ENCODE measurements around the gene EPHA8. TPM values are rescaled to one million over a fixed set of nuclear protein-coding genes. Genes with fewer than 3 reads are reported as not detected.

The EPHA8 gene
- not detected for total RNA-seq
- long read RNA-seq, donor 1: 0 reads
- long read RNA-seq, donor 2: 0 reads

DNA sequence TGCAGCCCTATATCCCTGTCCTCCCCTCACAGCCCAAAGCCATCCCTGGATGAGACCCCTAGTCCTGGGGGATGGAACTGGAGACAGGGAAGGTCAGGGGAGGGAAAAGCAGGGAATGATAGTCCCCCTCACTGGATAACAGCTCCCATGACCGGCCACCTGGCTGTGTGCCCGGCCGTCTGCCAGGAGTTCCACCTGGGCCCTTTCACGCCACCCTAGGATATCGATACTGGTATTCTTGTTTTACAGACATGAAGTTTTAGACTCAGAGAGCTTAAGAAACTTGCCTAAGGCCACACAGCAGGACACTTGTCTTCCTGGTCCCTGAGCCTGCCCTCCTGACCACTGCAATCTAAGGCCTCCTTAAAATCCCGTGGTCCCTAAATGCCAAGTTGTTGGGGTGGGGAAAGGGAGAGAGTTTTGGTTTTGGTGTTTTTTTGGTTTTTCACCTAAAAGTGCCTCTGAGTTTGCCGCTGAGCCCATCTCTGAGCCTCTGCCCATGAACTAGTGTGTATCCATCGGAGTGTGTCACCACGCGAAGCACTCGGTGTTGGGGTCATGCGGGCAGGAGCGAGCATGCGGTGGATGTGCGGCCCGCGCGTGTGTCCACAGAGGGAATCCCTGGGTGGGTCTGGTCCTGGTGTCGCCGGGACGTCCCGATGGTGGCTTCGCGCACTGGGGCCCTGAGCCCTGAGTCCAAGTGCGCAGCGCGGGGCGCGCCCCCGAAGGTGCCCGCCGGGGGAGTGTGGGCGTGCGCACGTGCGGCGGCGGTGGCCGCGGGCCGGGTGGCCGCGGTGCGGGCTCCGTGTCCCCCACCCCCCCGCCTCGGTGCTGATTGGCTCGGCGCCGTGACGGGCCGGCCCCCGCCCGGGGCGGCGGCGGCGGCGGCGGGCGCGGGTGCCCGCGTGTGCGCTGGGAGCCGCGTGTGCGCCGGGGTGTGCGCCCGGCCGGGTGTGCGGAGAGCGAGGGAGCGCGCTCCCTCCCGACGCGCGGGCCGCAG, at the start of gene EPHA8:
TSS of gene EPHA8 (plus strand) at position 906 of the 1,000 bp plus-strand sequence. CDS start 147 bp downstream, outside the sequence.
- DNase-seq (ENCODE audit: low spot score): no peak
- intact Hi-C loops (cut with DNase I): no loop called here

DNA sequence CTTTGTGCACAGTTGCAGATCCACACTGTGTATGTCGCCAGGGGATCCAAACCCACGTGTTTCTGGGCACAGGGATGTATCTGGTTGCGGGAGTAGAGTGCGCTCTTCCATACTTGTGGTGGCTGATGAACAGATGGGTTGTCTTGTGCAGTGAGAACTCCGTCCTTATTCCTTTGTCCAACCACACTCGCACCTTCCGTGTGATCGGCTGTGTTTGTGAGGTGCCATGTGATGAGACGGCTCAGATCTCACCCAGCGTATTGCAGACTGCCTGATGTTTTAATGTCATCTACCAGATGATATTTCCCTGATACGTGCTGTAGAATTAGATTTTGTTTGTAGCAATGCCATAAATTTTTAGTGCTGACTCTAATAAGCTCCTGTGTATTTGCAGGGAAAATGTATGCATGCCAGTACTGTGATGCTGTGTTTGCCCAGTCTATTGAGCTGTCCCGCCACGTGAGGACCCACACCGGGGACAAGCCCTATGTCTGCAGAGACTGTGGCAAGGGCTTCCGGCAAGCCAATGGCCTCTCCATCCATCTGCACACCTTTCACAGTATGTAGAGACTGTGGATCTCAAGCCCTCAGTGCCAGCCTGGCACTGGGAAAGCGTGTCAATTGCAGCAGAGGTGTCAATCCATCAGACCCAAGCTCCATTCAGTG, 46.2 kb upstream of the EPHA8 start:
- no peak for DNase-seq (ENCODE audit: low spot score)
- intact Hi-C loops (cut with DNase I): no loop called here

DNA sequence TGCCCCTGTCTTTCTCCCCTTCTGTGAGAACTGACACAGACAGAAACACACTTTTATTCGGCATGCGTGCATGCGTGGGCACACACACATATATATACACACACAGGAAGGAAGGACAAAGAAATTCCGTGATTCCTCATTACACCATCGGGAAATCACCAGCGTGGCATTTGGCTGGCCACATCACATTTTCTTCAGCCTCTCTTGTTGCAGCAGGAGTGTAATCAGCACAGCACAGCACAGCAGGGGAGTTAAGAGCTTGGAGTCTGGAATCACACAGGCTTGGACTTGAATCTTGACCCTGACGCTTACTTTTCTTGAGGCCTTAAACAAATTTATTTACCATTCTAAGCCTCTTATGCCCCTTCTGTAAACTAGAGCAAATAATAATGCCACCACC, 45.3 kb upstream of the EPHA8 start:
- DNase-seq (ENCODE audit: low spot score): no peak

DNA sequence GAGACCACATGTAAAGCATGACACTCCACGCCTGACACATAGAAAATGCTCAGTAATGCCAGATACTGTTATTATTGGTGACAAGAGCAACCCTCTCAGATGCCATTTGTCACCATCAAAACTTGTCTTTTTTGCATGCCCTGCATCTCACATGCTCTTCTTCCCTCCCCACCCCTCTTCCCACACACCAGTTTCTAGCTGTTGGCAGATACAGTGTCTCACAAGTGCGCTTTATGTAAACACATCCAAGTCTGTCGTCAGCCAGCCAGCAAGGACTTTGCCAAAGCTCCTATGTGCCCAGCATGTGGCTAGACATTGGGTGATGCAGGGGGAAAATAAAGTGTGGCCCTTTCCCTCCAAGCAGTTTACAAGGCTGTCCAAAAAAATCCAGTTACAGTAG, 44.9 kb upstream of the EPHA8 start:
- no peak for DNase-seq (ENCODE audit: low spot score)

More for the DNA sequence above, 45.3 kb upstream of the EPHA8 start:
- intact Hi-C loops (cut with DNase I): no loop called here

DNA sequence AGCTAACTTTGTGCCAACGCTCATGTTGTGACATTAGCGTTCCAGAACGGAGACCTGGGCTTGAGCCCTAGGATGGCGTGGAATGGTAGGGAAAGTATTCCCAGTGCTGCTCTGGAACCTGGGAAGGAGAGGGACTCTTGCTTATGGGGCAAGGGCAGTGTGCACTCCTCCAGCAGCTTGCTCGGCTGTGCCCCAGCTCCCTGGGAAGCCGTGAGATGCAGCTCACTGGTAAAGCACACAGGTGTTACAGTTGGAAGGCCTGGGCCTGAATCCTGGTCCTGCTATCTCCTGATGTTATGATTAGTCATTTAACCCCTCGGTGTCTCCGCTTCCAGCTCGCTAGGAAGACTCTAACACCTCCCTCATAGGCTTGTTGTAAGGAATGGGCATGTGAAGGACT, 42.4 kb upstream of the EPHA8 start:
- no peak for DNase-seq (ENCODE audit: low spot score)
- intact Hi-C loops (cut with DNase I): loop anchor here in 1 of 2 donors (10.0 kb wide), 1 partner anchor 124 kb away; the partner anchor contains the start of gene C1QC

More for the DNA sequence above, 44.9 kb upstream of the EPHA8 start:
- intact Hi-C loops (cut with DNase I): no loop called here

DNA sequence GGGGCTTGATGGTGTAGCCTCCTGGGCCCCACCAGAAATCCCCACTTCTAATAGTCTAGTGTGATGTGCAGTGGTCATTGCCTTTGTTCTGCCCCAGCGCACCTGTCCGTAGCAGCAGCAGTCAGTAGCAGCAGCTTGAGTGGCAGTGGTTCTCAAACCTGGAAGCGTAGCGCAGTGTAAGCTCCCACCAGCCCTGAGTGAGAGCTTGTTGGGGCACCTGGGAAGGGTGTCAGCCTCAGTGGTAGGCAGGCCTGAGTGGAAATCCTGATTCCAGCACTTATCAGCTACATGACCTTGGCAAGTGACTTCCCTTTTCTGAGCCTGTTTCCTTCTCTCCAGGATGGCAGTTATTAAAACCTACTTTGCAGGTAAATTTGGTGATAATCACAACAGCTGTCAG, 41.6 kb upstream of the EPHA8 start:
- intact Hi-C loops (cut with DNase I): loop anchor here in 1 of 2 donors (10.0 kb wide), 1 partner anchor 123 kb away; the partner anchor contains the start of gene C1QC
- DNase-seq (ENCODE audit: low spot score): no peak

DNA sequence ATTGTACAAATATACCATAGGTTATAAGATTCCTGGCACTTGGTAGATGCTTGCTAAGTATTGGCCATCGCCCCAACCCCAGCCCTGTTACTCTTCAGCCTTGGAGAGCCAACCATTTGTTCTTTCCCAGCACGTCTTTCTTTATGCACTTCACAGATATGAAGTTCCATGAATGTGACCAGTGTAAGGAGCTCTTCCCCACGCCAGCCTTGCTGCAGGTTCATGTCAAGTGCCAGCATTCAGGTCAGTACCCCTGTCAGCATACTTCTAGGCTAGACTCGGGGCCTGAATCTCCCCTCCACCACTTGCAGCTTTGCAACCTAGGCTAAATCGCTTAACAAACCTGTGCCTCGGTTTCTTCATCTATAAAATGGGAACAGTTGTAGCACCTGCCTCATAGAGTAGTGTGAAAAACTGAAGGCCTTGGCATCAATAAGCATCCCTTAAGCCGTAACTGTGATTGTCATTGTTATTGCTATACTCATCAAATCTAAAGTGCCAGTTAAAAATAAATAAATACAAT, 41.0 kb upstream of the EPHA8 start:
- no peak for DNase-seq (ENCODE audit: low spot score)
- intact Hi-C loops (cut with DNase I): loop anchor here in 1 of 2 donors (10.0 kb wide), 1 partner anchor 123 kb away; the partner anchor contains the start of gene C1QC

DNA sequence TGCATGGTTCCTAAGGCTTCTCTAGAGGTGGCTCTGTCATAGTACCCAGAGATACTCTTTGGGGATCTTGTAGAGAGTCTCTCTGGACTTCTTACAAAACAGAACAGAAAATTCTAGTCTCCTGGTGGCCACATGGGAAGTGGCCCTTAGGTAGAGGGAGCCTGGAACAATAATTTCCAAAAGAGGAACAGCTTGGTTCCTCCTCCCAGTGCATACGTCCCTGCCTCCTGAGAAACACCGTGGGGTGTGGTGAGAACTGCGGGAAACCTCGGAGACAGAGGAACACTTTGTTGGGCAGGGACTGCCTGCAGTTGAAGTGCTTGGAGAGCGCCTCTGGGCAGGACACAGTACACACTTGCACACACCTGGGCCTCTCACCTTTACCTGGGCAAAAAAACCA, 38.8 kb upstream of the EPHA8 start:
- peak; percentile 36 for DNase-seq (ENCODE audit: low spot score)
- intact Hi-C loops (cut with DNase I): loop anchor here in 1 of 2 donors (10.0 kb wide), 1 partner anchor 120 kb away; the partner anchor contains the start of gene C1QC

DNA sequence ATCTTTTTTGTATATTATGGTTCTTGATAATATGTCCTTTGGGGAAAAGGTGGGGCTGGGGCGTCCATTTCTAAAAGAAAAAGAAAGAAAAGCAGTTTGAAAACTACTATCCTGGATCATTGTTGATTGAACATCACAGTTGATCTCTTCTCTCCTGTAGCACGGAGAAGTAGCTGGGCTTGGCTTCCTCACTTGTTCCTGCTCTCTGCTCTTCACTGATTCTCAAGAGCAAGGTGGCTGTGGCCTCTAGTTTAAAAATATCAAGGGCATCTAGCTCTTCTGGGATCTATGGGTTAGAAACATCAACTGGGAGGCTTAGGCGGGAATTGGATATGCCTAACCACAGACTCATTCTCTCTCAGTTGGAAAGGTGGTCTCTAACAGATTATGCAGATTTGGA, 38.1 kb upstream of the EPHA8 start:
- intact Hi-C loops (cut with DNase I): loop anchor here in 1 of 2 donors (10.0 kb wide), 1 partner anchor 120 kb away; the partner anchor contains the start of gene C1QC
- DNase-seq (ENCODE audit: low spot score): no peak

DNA sequence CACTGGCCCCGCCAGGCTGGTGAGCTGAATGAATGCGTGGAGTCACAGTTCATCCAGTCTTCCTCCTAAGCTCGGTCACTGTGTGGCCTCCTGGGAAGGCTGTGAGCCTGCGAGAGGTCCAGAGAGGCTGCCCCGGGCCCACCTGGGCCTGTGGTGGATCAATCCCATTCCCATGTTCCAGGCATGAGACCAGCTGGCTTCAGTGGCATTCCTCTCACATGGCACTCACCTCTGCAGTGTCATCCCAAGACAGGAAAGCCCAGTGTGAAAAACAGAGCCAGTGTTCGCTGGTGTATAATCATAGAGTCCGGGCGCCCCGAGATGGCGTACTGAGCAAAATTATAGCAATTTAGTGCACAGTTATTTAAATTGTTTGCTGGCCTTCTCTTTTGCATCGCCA, 37.6 kb upstream of the EPHA8 start:
- intact Hi-C loops (cut with DNase I): loop anchor here in 1 of 2 donors (10.0 kb wide), 1 partner anchor 119 kb away; the partner anchor contains the start of gene C1QC

DNA sequence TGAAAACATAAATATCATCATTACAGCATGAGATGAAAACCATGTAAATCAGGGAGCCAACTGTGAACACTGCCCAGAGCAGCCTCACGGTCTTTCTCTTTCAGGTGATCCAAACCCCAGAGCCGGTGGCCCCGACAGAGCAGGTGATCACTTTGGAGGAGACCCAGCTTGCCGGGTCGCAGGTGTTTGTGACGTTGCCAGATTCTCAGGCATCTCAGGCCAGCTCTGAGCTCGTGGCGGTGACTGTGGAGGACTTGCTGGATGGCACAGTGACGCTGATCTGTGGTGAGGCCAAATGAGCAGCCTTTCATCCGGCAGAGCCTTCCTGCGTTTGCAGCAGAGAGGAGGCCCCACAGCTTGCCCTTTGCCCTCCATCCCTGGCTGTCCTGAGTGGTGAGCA, 37.2 kb upstream of the EPHA8 start:
- intact Hi-C loops (cut with DNase I): loop anchor here in 1 of 2 donors (10.0 kb wide), 1 partner anchor 119 kb away; the partner anchor contains the start of gene C1QC
- no peak for DNase-seq (ENCODE audit: low spot score)

More for the DNA sequence above, 37.6 kb upstream of the EPHA8 start:
- DNase-seq (ENCODE audit: low spot score): peak; percentile 42

DNA sequence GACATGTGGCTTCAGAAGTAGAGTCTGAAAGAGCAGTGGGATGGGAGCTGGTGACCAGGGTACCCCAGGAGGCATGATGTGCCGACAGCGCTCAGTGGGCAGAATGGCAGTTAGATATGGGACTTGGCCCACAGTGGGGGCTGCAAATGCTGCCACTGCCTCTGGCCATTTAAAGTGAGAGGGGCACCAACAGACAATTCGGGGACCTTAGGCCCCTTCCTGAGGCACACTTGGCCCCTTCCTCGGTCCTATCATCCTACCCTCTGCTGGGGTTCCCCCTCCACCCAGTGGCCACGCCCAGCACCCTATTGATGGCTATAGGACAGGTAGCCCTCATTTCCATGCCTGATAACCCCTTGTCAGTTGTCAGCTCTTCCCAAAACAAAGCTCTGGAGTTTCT, 36.6 kb upstream of the EPHA8 start:
- intact Hi-C loops (cut with DNase I): loop anchor here in 1 of 2 donors (10.0 kb wide), 1 partner anchor 118 kb away; the partner anchor contains the start of gene C1QC
- DNase-seq (ENCODE audit: low spot score): peak; percentile 62

DNA sequence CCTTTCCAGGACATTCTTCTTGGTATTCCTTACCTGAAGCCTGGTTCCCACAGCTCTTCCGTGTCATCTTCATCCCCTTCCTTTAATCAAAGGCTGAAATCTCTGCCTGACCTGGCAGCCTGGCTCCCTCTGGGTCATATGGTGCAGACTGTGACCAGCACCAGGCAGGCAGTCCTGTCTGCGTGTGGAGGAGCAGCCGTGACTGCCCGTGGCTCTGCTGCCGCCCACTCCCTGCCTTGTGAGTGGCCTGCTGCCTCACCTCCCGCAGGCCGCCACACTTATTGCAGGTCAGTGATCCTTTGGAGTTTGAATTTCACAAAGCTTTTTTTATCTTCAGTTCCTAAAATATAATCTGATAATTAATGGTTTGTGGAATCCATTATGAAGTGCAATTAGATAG, 36.2 kb upstream of the EPHA8 start:
- intact Hi-C loops (cut with DNase I): loop anchor here in 1 of 2 donors (10.0 kb wide), 1 partner anchor 118 kb away; the partner anchor contains the start of gene C1QC
- DNase-seq (ENCODE audit: low spot score): peak; percentile 66

DNA sequence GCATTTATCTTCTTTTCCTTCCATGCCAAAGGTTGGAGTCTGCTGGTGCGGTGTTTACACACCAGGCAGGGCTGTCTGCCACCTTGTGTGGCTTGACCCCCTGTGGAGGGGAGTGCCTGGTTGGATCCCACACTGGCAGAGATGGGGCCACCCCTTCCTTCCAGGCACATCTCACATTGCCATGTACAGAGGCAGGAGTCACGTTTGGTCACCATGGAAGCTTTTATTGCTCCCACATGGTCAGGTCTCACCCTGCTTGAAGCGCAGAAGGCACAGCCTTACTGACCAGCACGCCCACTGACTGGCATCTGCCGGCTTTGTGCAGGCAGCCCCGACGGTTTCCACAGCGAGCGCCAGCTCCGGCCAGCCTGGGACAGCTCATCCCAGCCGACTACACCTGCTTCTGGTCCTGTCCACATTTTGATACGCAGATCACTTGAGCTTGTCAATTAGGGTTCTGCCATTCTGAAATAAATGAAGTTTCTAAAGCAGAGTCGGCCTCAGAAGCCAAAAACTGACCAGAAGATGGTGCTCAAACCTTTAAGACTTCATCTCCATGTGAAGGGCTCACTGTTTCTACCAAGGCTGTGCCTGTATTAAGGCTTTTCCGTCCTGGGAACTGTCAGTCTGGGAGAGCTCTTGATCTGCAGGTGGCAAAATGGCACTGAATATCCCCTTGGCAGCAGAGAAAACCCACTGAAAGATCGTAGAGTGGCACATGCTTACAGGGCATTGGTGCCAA, 35.6 kb upstream of the EPHA8 start:
- DNase-seq (ENCODE audit: low spot score): peak; percentile 70
- intact Hi-C loops (cut with DNase I): loop anchor here in 1 of 2 donors (10.0 kb wide), 1 partner anchor 117 kb away; the partner anchor contains the start of gene C1QC

DNA sequence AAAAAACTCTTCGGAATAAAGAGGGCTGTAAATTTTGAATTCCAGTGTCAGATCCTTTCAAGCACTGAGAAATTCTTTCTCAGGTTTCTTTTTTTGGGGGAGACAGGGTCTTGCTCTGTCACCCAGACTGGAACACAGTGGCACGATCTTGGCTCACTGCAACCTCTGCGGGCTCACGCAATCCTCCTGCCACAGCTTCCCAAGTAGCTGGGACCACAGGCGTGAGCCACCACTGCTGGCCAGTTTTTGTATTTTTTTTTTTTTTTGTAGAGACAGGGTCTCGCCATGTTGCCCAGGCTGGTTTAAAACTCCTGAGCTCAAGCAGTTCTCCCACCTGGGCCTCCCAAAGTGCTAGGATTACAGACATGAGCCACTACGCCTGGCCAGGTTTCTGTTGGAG, 34.8 kb upstream of the EPHA8 start:
- intact Hi-C loops (cut with DNase I): loop anchor here in 1 of 2 donors (10.0 kb wide), 1 partner anchor 116 kb away; the partner anchor contains the start of gene C1QC
- peak; percentile 34 for DNase-seq (ENCODE audit: low spot score)

DNA sequence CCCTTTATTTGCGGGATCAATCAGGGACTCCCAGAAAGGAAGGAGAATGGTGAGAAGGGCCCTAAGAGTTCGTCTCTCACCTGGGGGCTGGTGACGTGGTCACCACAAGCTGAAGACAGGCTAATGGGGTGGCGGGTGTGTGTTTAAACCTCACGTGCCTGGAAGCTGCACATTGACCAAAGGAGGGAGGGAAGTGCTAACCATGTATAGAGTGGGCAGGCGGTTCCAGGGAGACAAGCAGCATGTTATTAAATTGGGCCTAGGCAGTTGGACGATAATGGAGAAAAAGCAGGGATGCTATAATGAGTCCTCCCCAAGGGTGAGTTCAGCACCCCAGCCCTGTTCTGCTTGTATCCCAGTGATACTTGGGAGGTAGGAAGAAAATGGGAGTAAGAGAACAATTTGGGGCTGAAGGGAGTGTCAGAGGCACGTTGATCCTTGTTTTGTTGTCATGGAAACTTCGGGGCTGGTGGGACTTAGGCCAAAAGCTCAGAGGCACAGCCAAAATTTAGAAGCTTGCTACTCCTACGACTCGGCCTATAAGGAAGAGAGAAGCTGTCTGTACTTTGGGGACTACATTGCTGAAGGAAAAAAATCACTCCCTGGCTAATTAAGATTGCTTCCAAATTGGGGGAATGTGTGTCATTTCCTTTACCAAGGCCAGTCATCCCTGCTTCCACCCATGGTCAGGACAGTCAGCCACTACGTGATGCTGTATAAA, 33.2 kb upstream of the EPHA8 start:
- intact Hi-C loops (cut with DNase I): loop anchor here (10.0 kb wide), 2 partner anchors 105 to 115 kb away; partner anchors contain the start of genes C1QA (in 1 of the 2) and C1QC (in 1 of the 2)
- DNase-seq (ENCODE audit: low spot score): peak; percentile 81

DNA sequence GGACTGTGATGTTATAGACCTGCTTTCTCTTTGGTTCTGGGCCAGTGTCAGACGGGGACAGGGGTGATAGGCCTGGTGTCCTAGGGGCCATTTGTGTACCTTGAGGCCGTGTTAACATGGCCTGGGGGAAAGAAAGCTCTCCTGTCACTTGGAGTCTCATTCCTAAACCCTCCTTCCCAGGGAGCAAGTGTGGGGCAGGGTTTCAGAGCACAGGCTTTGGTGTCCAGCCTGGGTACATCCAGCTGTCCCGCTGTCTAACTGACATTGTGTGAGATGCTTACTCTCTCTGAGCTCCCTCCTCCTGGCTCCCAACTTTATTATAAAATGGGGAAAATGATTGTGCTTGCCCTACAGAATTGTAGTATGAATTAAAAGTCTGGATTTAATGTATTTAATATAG, 32.6 kb upstream of the EPHA8 start:
- intact Hi-C loops (cut with DNase I): loop anchor here in 1 of 2 donors (10.0 kb wide), 1 partner anchor 104 kb away; the partner anchor contains the start of gene C1QA
- DNase-seq (ENCODE audit: low spot score): peak; percentile 59
